Ishikawa (cell line): Measurements from ENCODE around the gene MYO5B.

Experiments used
- CEBPB ChIP-seq: IDR thresholded peaks from 2 replicates; pipeline ENCODE4 v1.6.1; 2012
- CREB1 ChIP-seq: IDR thresholded peaks from 2 replicates; pipeline ENCODE4 v1.6.1; 2012; ENCODE audit warnings: low read depth
- MAX ChIP-seq: IDR thresholded peaks from 2 replicates; pipeline ENCODE4 v1.6.1; 2012
- RAD21 ChIP-seq: IDR thresholded peaks from 2 replicates; pipeline ENCODE4 v1.6.1; 2012; ENCODE audit warnings: low read depth
- TAF1 ChIP-seq: IDR thresholded peaks from 2 replicates; pipeline ENCODE4 v1.6.1; 2012; ENCODE audit warnings: low read depth, mild to moderate bottlenecking
- YY1 ChIP-seq: IDR thresholded peaks from 2 replicates; pipeline ENCODE4 v1.6.1; 2012; ENCODE audit warnings: low read depth

GRCh38 chr18:49915352-49915751 lies 279.6 kb downstream of the MYO5B start:
- TF ChIP-seq CEBPB: no peak
- TF ChIP-seq CREB1: no peak
- no peak for TF ChIP-seq RAD21
- no peak for TF ChIP-seq TAF1
- no peak for TF ChIP-seq YY1
- TF ChIP-seq MAX: no peak
